Caco-2 (cell line): Measurements from ENCODE around the gene AHCYL2. TPM values are rescaled to one million over a fixed set of nuclear protein-coding genes. Genes with fewer than 3 reads are reported as not detected.

Experiments
- BruUV-seq: library from RNA; stranded (reverse); fragments of 400-500 nt; replicated peaks from 2 replicates; lab custom pipeline; 2021; lab: Mats Ljungman, UMichigan
- CTCF ChIA-PET: fragments of 300-600 bp; sonication (Branson Sonifier 250); formaldehyde crosslinking; loops from one replicate; lab custom pipeline; 2022; ENCODE audit warnings: antibody characterized with exemption; lab: Charles Lee
- POLR2A ChIA-PET: fragments of 300-600 bp; sonication (Branson Sonifier 250); formaldehyde crosslinking; loops from one replicate; lab custom pipeline; 2022; ENCODE audit warnings: antibody characterized with exemption; lab: Charles Lee
- DNase-seq, 2 experiments: peaks; one replicate each; pipeline versions ENCODE4 v3.0.0 to v3.0.0-alpha.2; 2020 to 2022
- H3K27me3 ChIP-seq: replicated peaks from 2 replicates; pipeline ENCODE4 v1.6.0; 2011; ENCODE audit warnings: low read length; ENCODE audit not compliant: control insufficient read depth, insufficient read depth
- H3K36me3 ChIP-seq: 2 replicates; pipeline ENCODE4 v1.5.1; 2011; ENCODE audit warnings: low read length; ENCODE audit not compliant: control insufficient read depth, insufficient read depth
- H3K4me1 ChIP-seq: fragments of 250-450 bp; sonication (Bioruptor Pico); 2 replicates; pipeline ENCODE4 v1.5.1; 2020; ENCODE audit warnings: mild to moderate bottlenecking
- H3K4me3 ChIP-seq: 2 replicates; pipeline ENCODE4 v1.5.1; 2011; ENCODE audit warnings: low read depth, mild to moderate bottlenecking, control low read depth, low read length
- H3K9me3 ChIP-seq: fragments of 250-450 bp; sonication (Bioruptor Pico); 2 replicates; pipeline ENCODE4 v1.5.1; 2020; ENCODE audit warnings: mild to moderate bottlenecking, moderate library complexity
- H3K27ac Mint-ChIP-seq: one replicate; pipeline ENCODE4 v1.8.0; 2022; ENCODE audit warnings: mixed read lengths; ENCODE audit not compliant: unreplicated experiment
- H3K27me3 Mint-ChIP-seq: one replicate; pipeline ENCODE4 v1.8.0; 2022; ENCODE audit warnings: mixed read lengths; ENCODE audit not compliant: insufficient read depth, unreplicated experiment
- H3K36me3 Mint-ChIP-seq: one replicate; pipeline ENCODE4 v1.8.0; 2022; ENCODE audit warnings: mild to moderate bottlenecking, mixed read lengths; ENCODE audit not compliant: insufficient read depth, unreplicated experiment
- H3K4me1 Mint-ChIP-seq: one replicate; pipeline ENCODE4 v1.8.0; 2022; ENCODE audit warnings: low read depth, mixed read lengths; ENCODE audit not compliant: unreplicated experiment
- H3K4me3 Mint-ChIP-seq: one replicate; pipeline ENCODE4 v1.8.0; 2022; ENCODE audit warnings: mild to moderate bottlenecking, moderate library complexity, mixed read lengths; ENCODE audit not compliant: unreplicated experiment
- H3K9me3 Mint-ChIP-seq: one replicate; pipeline ENCODE4 v1.8.0; 2022; ENCODE audit warnings: mixed read lengths; ENCODE audit not compliant: unreplicated experiment
- CTCF ChIP-seq, 2 experiments: fragments of 200-600 bp in 1 of 2; IDR thresholded peaks; 1 replicate in 1 of 2; 2 replicates in 1 of 2; pipeline versions ENCODE4 v1.5.1 to v1.8.0; 2011 to 2022; ENCODE audit warnings: antibody characterized with exemption in 1 of 2, control low read depth in 1 of 2, inconsistent platforms in 1 of 2, low read depth in 1 of 2, low read length in 1 of 2, mild to moderate bottlenecking in 1 of 2, moderate library complexity in 1 of 2; ENCODE audit not compliant: insufficient read depth in 1 of 2, severe bottlenecking in 1 of 2, unreplicated experiment in 1 of 2
- intact Hi-C: fragments of 100-400 bp; cut with micrococcal nuclease; formaldehyde crosslinking; loops from one replicate; pipeline ENCODE4 v1.10.0; 2022; ENCODE audit not compliant: unreplicated experiment
- total RNA-seq: library from RNA; stranded (reverse); gene quantifications from 2 replicates; pipeline ENCODE4 v1.2.3, GENCODE V29; 2022

The AHCYL2 gene
- total RNA-seq, 1 experiment from 2014 or later, result 15.8 TPM

GRCh38 chr7:129327076-129327475, 102.2 kb downstream of the AHCYL2 start:
- intact Hi-C loops, result no loop called here
- no peak for TF ChIP-seq CTCF (IDR thresholded peaks at IDR 0.05; ENCODE audit: insufficient read depth in 1 of 2, low read depth in 1 of 2, low read length in 1 of 2, severe bottlenecking in 1 of 2, unreplicated experiment in 1 of 2)
- H3K9me3 Mint-ChIP-seq, result peaks cover 22% of the 10 kb centered on the region

DNA sequence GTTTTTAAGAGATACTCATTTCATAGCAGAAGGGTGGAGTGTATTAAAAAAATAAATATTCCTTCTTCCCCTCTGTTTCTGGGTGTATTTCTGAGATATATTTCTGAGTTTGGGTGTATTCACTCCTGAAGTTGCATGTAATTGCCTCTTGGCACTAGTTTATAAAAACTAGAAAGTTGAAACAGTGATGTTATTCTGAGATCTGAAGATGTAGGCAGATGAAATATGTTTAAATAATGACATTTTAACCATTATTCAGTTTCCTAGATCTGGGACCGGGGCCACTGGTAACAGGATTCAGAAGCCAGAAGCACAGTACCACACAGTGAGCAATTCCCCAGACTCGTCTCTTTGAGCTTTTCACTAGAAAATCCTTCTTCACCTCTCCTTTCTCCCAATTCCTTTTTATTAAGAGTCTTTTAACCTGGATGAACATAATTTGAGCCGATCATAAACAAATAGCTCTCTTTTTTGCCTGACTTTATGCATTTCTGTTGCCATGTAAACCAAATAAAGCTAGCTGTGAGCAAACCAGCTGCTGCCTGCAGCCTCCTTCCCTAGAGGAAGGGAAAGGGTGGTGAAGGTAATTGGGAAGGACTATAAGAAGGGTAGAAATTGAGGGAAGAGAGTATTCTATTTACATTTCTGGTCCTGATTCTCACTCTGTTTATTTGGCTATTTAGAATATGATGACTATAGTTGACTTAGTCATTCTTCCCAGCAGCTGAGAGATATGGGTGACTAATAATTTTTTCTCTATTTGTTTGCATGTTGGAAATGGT, 107.6 kb downstream of the AHCYL2 start:
- H3K27me3 Mint-ChIP-seq, result no peaks in the 10 kb centered on the region
- H3K27me3 ChIP-seq, result no peaks in the 10 kb centered on the region
- ChIA-PET CTCF (interaction anchor here (0.8 to 0.9 kb wide), 2 partner anchors 11 to 492 kb away, joined by 3 read pairs; no protein-coding TSS in a partner anchor), POLR2A (interaction anchor here (0.5 kb wide), 1 partner anchor 1070 kb away, joined by 3 read pairs; no protein-coding TSS in a partner anchor)
- no peaks in the 10 kb centered on the region for H3K36me3 ChIP-seq
- no peaks in the 10 kb centered on the region for H3K36me3 Mint-ChIP-seq
- H3K4me3 ChIP-seq, result no peak overlapping the region
- DNase-seq, result no peak
- H3K4me1 Mint-ChIP-seq, result peaks cover 4% of the 10 kb centered on the region
- no peak overlapping the region for H3K4me3 Mint-ChIP-seq
- BruUV-seq, result no TSS peak
- peaks cover 16% of the 10 kb centered on the region for H3K4me1 ChIP-seq
- no peak overlapping the region for H3K27ac Mint-ChIP-seq
- H3K9me3 ChIP-seq, result no peaks in the 10 kb centered on the region; the same call in 1 of the 2 replicates
- intact Hi-C loops, result no loop called here
- TF ChIP-seq CTCF (IDR thresholded peaks at IDR 0.05; ENCODE audit: insufficient read depth in 1 of 2, low read depth in 1 of 2, low read length in 1 of 2, severe bottlenecking in 1 of 2, unreplicated experiment in 1 of 2), result no peak
- H3K9me3 Mint-ChIP-seq, result no peaks in the 10 kb centered on the region

More at GRCh38 chr7:129327076-129327475, 102.2 kb downstream of the AHCYL2 start:
- no peaks in the 10 kb centered on the region for H3K27me3 ChIP-seq
- no peak overlapping the region for H3K4me3 ChIP-seq
- no peak for DNase-seq
- peaks cover 15% of the 10 kb centered on the region; the same call in 1 of the 2 replicates for H3K9me3 ChIP-seq
- Mint-ChIP-seq H3K36me3 (no peaks in the 10 kb centered on the region), H3K27me3 (no peaks in the 10 kb centered on the region), H3K4me1 (no peaks in the 10 kb centered on the region), H3K27ac (no peak overlapping the region), H3K4me3 (no peak overlapping the region)
- BruUV-seq, result no TSS peak
- H3K4me1 ChIP-seq, result peaks cover 16% of the 10 kb centered on the region
- H3K36me3 ChIP-seq, result no peaks in the 10 kb centered on the region
- CTCF ChIA-PET, result no interaction called here
- POLR2A ChIA-PET, result no interaction called here

DNA sequence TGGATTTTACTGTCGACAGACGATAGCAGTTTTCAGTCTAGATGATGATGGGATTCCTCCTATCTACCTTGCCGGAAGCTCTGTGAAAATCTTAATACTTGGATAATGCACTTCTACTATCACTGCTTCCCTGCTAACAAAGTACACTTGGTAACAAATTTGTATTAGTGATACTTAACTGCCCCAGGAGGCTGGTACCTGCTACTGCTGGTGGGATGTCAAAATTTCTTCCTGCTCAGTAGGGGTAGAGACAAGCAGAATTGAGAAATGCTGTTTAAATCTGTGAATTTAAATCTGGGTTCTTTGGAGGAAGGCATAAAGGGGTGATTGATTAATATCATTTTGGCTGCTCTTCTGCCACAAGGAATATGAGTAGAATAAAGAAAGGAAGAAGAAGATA, 109.6 kb downstream of the AHCYL2 start:
- Mint-ChIP-seq H3K27ac (no peak overlapping the region), H3K4me1 (peaks cover 4% of the 10 kb centered on the region), H3K4me3 (no peak overlapping the region), H3K27me3 (no peaks in the 10 kb centered on the region), H3K9me3 (no peaks in the 10 kb centered on the region), H3K36me3 (no peaks in the 10 kb centered on the region)
- no TSS peak for BruUV-seq
- H3K9me3 ChIP-seq, result no peaks in the 10 kb centered on the region; the same call in 1 of the 2 replicates
- intact Hi-C loops, result no loop called here
- H3K27me3 ChIP-seq, result no peaks in the 10 kb centered on the region
- ChIA-PET POLR2A (interaction anchor here (0.6 kb wide), 1 partner anchor 8 kb away, joined by 5 read pairs; no protein-coding TSS in a partner anchor), CTCF (interaction anchor here (1.0 kb wide), 1 partner anchor 490 kb away, joined by 3 read pairs; no protein-coding TSS in a partner anchor)
- TF ChIP-seq CTCF (IDR thresholded peaks at IDR 0.05; ENCODE audit: insufficient read depth in 1 of 2, low read depth in 1 of 2, low read length in 1 of 2, severe bottlenecking in 1 of 2, unreplicated experiment in 1 of 2), result no peak
- DNase-seq, result no peak
- H3K36me3 ChIP-seq, result no peaks in the 10 kb centered on the region
- no peak overlapping the region for H3K4me3 ChIP-seq
- peaks cover 2% of the 10 kb centered on the region; the same call in 1 of the 2 replicates for H3K4me1 ChIP-seq
